Stimulated activated CD8-positive, alpha-beta memory T cell treated with anti-CD3 and anti-CD28 coated beads, Interleukin-15, amount 100 ng/mL, for 24 hours (primary cell): ENCODE measurements around the gene SLC12A8.

Experiments used
- DNase-seq: peaks from one replicate; pipeline ENCODE4 v3.0.0-alpha.2; 2020; ENCODE audit warnings: low read depth

The SLC12A8 gene

DNA sequence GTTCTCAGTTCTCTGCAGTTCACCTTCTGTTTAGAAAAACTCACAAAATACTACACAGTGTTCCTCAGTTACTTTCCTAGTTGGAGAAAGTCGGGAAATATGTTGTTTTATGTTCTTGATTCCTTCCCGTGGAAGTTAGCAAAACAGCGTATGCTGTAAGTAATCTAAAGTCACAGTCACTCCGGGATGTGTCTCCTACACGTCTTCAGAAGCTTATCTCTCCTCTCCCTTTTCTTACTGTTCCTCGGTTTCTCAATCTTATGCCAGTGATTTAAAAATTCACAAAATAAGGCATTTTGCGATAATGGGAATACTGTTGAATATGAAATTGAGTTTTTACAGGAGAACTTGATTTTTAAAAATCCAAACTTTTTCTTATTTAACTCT, 158.5 kb downstream of the SLC12A8 start:
- no peak for DNase-seq

DNA sequence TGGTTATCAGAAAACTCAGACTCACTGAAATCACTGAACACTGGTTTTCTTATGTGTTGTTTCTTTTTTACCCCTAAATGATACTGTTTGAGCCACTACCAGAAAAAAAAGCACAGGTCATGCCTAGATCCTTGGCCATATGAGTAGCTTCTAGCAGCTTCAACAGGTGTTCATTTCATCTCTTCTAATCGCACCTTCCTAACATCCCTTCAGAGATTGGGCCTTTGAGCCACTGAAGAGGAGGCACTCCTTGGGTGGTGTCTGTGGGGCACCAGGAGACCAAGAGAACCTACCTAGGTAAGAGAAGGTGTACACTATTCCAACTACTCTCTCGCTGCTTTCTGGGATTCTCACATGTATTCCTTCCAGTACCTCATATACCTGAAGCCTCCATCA, 159.2 kb downstream of the SLC12A8 start:
- DNase-seq, result no peak

DNA sequence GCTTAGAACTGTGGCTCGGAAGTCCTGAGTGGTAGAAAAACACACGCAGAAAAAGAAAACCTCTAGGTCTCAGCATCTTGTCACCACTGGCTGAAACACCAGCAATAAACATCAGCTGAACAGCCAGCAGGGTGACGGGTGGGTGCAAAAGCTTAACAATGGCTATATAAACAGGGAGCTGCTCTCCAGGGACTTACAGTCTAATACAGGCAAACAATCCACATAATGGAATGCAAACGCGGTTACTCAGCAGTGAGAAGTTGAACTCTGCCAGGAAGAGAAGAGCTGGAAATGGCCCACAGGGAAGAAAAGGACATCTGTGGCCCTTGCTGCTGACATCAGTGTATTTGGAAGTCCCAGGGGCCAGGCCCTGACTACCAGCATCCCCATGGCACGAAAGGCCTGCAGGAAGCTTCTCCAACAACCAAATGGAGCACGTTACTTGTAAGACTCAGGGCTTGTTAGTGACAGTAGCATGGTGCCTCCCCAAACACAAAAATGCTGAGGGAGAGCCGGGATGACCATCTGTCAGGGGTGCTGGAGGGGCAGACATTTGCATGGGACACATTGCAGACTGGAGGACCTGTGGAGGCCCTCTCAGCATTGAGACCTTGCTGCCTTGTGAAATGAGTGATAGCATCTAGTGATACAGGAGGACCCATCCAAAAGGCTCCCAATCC, 159.8 kb downstream of the SLC12A8 start:
- no peak for DNase-seq

DNA sequence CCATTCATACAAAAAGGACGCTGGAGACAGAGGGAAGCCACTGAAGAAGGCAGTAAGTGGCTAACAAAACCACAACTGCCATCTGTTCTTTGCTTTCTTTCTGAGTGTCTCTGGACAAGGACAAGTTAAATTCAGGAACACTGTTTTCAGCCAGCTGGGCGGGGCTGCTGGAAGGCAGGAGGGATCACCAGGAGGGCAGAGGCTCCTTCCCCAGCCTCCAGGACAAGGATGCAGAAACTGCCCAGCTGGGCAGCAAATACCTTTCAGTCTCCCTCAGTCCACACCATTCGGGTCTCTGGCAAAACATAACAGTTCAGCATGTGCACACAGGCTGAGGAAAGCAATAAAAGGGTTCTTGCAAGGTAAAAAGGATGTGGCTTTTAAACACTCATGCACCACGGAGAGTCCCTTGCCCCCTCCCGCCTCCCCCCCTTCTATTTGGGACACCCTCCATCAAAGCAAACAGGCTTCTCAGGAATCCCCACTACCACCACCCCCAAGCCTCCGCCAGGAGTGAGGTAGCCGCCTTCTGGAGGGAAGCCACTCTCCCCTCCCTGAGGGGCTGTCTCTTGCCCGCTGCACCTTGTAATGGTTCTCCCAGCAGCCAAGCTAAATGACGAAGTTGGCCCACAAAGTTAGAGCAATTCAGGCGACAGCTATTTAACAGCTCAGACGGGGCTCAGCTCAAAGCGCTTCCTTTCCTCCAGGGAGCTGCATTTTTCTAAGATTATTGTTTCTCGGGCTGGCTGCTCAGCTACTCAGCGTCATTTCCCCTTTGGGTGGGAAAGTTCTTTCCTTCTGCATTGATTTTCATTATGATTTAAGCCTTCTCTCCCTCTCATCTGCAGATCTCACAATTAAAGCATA, 160.6 kb downstream of the SLC12A8 start:
- DNase-seq, result peak; percentile 17

DNA sequence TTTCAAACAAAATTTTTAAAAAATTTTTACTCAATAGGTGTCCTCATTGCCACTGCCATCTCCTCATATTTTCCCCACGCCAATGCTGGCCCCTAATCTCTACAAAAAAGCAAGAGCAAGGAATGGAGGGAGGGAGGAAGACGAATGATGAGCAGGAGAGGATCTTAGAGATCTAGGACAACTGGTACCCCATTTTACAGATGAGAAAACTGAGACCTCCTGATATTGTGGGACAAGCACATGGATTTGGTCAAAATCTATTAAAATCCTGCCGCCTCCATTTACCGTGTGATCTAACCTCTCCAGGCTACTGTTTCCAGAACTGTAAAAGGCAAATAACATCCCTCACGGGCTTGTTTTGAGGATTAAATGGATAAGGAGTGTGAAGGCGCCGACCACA, 161.3 kb downstream of the SLC12A8 start:
- DNase-seq, result no peak

DNA sequence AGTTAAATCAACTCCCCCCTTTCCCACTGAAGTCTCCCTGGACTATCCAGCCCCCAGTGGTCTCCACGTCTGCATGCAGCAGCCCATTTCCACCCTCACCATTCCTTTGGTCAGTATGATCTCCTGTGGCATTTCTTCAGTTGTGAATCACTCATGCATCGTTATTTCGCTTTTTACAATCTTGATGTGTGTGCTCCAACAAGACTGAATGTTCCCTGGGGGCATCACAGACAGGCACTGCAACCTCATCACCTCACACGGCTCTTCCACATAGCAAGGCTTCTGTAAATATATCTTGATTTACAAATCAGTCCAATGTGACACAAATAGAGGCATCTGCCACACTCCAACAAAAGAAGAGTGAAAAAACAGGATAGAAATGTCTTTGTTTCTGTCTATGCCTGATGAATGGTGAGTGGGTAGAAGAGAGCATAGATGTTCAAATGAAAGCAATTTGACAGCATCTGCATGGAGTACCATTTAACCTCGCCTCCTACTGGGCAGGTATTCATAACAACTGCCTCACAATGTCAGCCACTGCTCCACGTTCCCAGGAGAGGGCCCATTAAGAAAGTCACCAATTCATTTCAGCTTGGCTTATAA, 162.0 kb downstream of the SLC12A8 start:
- no peak for DNase-seq

DNA sequence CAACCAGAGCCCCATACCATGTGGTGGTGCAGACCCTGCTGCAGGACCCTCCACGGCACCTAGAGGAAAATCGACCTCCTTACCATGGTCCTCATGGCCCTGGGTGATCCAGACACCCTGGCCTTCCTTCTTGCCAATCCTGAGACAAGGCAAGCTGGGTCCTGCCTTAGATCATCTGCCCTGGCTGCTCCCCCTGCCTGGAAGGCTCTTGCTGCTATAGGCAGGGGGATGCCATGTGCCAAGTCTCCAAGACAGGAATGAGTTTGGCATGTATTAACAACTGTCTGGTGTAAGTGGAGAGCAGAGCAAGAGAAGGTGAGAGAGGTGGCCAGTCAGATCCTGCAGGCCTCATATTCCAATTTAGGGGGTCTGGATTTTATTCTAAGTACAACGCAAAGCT, 164.3 kb downstream of the SLC12A8 start:
- no peak for DNase-seq

DNA sequence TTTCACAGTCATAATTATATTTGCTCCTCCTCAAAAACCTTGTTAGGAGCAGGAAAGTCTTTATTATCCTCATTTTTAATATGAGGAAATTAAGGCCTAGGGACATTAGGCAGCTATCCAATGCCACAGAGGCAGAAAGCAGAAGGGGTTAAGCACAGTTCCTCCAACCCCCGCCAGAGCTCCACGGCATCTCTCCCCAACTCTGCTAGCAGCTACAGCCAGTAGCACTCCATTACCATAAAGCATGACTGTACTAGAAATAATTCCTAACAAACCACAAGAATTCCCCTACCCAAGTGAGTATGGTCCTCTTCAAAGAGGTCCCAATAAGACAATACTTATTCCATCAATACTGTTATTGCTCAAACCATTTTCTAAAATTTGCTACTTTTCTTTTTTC, 166.6 kb downstream of the SLC12A8 start:
- no peak for DNase-seq

DNA sequence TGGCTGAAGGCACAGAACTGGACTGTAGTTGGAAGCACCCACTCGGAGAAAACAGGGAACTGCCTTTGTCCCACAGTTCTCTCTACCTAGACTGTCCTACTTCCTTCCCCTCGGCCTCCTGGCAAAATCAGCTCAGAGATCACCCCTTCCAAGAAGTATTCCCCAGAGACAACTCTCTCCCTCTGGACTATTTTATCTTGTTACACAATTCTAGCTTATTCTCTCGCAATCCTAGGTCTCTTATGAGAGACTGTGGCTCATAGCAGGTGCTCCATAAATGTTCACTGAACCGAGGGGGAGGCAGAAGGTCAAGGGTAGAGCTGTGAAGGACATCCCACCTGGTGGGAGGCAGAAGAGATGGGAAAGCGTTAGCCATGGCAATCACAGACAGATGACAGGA, 167.4 kb downstream of the SLC12A8 start:
- DNase-seq, result no peak

DNA sequence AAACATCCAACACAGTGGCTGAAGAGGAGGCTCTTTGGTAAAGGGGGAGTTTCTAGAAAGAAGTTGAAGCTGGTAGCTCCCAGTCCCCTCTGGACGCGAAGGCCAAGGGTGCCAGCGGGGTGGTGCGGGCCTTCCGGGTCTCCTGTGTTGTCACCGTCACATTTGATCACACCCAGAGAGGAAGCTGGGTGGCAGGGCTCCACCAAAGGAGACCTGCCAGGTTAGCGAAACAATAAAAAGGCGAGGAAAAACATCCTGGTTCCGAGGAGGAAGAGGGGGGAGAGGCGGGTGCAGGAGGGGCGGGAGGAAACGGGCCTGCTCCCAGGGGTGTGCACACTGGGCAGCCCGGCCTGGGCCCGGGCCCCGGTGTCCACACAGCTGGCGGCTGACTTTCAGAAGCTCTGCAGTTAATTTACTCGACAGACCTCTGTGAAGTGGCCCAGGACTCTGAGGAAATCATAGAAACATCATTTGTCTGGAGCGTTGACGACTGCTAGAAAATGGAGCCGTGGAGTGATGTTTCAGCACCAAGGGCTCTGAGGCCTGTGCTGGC, 168.9 kb downstream of the SLC12A8 start:
- no peak for DNase-seq

DNA sequence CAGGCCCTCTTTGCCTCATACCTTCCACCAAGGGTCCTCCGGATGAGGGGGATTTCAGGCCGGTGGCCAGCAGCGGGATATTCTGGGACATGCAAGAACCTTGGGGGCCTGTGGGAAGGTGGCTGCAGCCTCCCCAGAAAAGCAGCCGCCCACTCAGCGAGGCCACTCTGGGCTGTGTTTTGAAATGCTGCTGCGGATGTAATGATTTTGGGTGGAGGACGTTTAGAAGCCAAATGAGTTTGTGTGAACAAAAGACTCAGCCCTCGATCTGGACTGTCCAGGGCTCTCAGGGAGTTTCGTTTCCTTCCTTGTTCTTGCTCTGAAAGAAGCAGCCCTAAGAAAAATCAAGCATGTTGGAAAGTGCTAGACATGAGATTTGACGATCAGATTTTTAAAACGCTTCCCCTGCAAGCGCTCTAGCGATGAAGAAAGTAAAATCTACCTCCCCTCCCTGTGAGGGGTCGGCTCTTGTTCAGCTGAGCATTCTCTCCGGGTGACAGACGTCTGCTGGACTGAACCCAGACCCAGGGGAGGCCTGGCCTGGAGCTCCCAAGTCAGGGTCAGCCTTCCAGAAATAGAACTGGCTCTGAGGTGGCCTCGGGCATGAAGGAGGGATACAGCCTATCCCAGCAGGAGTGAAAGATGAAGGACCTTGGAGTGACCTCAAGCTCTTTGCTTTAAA, 169.7 kb downstream of the SLC12A8 start:
- no peak for DNase-seq

DNA sequence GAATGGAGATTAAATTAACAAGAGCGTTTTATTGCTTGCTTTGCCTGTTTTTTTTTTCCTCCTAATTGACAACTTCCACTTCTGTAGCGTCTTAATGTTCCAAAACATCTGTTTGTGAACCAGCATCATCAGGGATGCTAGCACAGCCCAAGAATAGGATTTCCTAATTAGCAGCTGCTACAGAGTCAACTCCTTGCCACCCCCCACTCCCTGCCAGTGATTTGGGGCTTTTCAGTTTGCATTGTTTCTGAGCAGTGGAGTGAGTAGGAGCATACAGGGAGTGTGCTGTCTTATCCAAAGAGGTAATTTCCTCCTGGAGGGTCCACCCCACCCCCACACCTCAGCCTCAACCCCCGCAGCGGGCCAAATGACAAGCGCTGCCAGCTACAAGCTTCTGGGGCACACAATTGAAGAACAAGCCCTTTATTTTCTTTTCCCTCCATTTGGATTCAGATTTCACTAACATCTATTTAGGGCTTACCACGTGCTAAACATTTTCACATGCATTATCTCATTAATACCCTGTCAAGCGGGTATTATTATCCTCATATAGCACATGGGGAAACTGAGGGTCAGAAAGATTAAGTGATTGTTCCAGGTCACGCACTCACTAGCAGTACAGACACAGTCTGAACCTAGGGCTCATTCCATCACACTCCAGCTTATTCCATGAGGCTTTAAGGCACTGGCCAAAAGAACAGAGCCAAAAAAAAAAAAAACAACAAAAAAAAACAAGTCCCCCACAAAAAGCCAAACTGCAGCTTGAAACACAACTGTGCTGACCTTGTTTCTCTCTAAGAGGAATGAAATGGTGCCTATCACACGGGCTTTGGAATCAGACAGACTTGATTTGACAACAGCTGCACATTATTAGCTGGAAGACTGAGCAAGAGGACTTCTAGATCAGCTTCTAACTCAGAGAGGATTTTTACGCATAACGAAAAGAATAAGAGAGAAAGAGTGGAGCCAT, 173.1 kb downstream of the SLC12A8 start:
- DNase-seq, result no peak

DNA sequence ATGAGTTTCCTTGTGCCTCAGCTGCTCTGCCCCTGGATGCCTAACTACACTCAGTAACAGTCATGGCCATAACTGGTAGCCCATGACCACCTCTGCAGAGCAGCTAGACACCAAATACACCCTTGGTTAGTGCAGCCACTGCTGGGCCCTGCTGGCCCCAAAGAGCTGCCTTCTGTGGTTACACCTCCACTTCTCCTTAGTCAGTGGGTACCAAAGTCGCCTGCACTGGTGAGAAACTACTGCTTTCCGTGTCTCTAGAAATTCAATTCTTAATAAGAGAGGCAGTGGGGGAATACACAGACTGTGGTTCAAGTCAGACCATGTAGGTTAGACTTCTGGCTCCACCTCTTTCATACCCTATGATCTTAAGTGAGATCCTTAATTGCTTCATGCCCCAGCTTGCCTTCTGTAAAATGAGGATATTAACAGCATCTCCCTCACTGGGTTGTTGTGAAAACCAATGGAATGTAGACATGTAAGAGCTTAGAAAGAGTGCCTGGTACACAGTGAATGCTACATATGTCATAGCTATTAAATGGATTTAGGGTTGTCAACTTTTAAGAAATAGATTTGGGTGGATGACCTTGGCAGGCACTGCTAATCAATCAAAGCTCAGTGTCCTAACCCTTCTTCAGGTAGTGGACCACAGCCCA, 174.9 kb downstream of the SLC12A8 start:
- DNase-seq, result no peak

DNA sequence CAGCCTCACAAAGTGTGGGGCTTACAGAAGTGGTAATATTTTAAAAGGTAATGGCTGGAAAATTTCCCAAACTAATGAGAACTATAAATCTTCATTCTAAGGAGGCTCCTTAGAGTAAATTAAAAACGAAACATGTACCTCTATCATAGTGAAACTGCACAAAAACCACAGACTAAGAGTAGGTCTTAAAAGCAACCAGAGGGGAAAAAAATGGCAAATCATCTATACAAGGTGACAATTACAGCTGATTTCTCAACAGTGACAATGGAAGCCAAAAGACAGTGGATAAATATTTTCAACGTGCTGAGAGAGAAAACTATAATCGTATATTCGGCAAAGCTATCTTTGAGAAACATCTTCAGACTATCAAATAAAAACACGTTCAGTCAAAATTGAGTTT, 177.3 kb downstream of the SLC12A8 start:
- no peak for DNase-seq

DNA sequence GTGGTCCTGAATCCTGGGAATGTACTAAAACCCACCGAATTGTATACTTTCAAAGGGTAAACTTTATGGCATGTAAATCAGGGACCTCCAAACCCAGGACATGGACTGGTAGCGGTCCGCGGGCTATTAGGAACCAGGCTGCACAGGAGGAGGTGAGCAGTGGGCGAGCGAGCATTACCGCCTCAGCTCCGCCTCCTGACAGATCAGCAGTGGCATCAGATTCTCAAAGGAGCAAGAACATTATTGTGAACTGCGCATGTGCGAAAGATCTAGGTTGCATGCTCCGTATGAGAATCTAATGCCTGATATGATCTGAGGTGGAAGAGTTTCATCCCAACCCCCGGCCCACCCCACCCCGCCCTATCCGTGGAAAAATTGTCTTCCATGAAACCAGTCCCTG, 178.9 kb downstream of the SLC12A8 start:
- DNase-seq, result no peak

DNA sequence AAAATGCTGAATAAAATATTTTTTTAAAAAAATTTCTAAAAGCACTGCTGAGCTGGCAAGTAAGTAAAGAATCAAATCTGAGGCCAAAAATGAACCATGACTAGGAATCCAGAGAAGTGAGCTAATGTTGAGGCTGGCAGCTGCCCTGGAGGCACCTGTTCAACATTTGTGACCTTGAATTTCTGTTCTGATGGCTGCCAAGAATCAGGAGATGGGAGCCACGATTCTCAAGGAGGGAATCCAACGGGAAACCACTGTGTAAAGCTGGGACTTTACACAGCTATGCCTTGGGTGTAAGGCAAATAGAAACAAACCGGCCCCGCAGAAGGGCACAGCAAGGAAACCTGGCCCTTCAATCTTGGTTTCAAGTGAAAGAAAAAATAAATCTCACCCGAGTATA, 179.4 kb downstream of the SLC12A8 start:
- no peak for DNase-seq

DNA sequence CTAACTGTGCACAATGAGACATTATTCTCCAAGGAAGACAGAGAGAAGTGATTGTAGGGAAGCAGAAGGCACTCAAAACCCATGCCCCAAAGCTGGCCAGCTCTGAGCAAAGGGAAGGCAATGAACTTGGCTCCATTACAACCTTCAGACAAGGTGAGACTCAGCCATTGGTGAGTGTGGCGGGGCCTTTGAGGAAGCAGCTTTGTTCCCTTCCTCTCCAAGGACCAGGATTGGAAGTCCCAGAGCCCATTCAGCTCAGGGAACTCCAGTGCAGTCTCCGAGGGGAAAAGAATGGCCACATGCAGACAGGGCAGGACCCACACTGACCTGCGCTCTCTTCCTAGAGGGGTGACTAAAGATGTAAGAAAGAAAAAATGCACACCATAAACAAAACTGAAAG, 179.9 kb downstream of the SLC12A8 start:
- no peak for DNase-seq
